Stimulated activated naive CD4-positive, alpha-beta T cell treated with Interleukin-2 at 50 U/mL for 16 hours (primary cell): ENCODE measurements around the gene MICALL1.
A peak's percentile ranks its signal among the peaks of the same experiment; 100 is the strongest.
"Not testable (repeated sequence)": the region's sequence is repeated elsewhere in the genome, so short reads cannot be mapped to it uniquely, and the experiment has no call there.

Experiments used
- DNase-seq: peaks from one replicate; lab custom pipeline; 2025; lab: John Stamatoyannopoulos, UW

Gene MICALL1

GRCh38 chr22:37930270-37930951 is 24.3 kb downstream of the MICALL1 start:
- DNase-seq, result no peak

GRCh38 chr22:37930952-37931440 is 24.9 kb downstream of the MICALL1 start:
- DNase-seq, result no peak

- no peak for DNase-seq
These were observed 25.8 kb downstream of the MICALL1 start for GRCh38 chr22:37931893-37932389.

GRCh38 chr22:37932401-37932800 is 26.3 kb downstream of the MICALL1 start:
- no peak for DNase-seq

GRCh38 chr22:37932821-37933578 is 26.9 kb downstream of the MICALL1 start:
- DNase-seq, result no peak

GRCh38 chr22:37933711-37934376 is 27.7 kb downstream of the MICALL1 start:
- peak; percentile 76 for DNase-seq

- no peak for DNase-seq
These were observed 34.7 kb downstream of the MICALL1 start for GRCh38 chr22:37940698-37941376.

GRCh38 chr22:37942133-37942532 is 36.0 kb downstream of the MICALL1 start:
- no peak for DNase-seq

- DNase-seq, result no peak
These were observed 37.2 kb downstream of the MICALL1 start for GRCh38 chr22:37943136-37943824.

- DNase-seq, result no peak
These were observed 37.7 kb downstream of the MICALL1 start for GRCh38 chr22:37943825-37944198.

GRCh38 chr22:37944423-37944822 is 38.3 kb downstream of the MICALL1 start:
- not testable (repeated sequence) for DNase-seq

- DNase-seq, result not testable (repeated sequence)
These were observed 41.2 kb downstream of the MICALL1 start for GRCh38 chr22:37947142-37947795.

GRCh38 chr22:37951305-37951704 is 45.2 kb downstream of the MICALL1 start:
- DNase-seq, result no peak

GRCh38 chr22:37952629-37953028 is 46.5 kb downstream of the MICALL1 start:
- not testable (repeated sequence) for DNase-seq

- no peak for DNase-seq
These were observed 47.0 kb downstream of the MICALL1 start for GRCh38 chr22:37953062-37953436.

- DNase-seq, result peak; percentile 92
These were observed 47.5 kb downstream of the MICALL1 start, which contains the start of the genes C22orf23 and POLR2F for GRCh38 chr22:37953437-37954179. C22orf23 (minus strand) TSS chr22:37953601; CDS start chr22:37953149, 452 bp downstream. POLR2F (plus strand) TSS chr22:37953699; CDS start chr22:37953788, 89 bp downstream.

GRCh38 chr22:37954686-37955085 is 48.6 kb downstream of the MICALL1 start:
- no peak for DNase-seq

GRCh38 chr22:37955825-37956397 is 49.8 kb downstream of the MICALL1 start:
- DNase-seq, result not testable (repeated sequence)

- no peak for DNase-seq
These were observed 51.1 kb downstream of the MICALL1 start for GRCh38 chr22:37957232-37957631.
